MM.1S (cell line): ENCODE results near the gene TMPRSS12.

ENCODE experiments used
- EZH2 ChIP-seq: fragments of 300-600 bp; sonication (generic); optimal IDR thresholded peaks from 2 replicates; pipeline ENCODE3; 2017; ENCODE audit warnings: low read depth, mild to moderate bottlenecking, antibody characterized with exemption, low read length, mixed read lengths
- EZH2phosphoT487 ChIP-seq: fragments of 300-600 bp; sonication (generic); IDR thresholded peaks from 2 replicates; pipeline ENCODE4 v1.6.1; 2018; ENCODE audit warnings: antibody characterized with exemption, low read length
- TF ChIP-seq, protein P1 (sequence below): fragments of 300-600 bp; sonication (generic); IDR thresholded peaks from 2 replicates; pipeline ENCODE4 v1.5.1; 2016; ENCODE audit warnings: antibody characterized with exemption, low read length, mixed read lengths

DNA sequence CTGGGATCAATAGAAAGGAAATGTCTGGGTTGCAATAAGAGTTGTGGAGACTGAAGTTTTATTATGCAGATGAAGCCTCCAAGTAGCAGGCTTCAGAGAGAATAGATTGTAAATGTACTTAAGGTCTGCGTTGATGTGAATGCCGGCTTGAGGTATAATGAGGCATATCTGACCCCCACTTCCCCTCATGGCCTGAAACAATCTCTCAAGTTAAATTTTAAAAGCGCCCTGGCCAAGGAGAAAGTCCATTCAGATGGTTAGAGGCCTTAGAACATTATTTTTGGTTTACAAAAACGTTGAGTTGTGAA lies 81.4 kb downstream of the TMPRSS12 start:
- TF ChIP-seq, protein P1, sequence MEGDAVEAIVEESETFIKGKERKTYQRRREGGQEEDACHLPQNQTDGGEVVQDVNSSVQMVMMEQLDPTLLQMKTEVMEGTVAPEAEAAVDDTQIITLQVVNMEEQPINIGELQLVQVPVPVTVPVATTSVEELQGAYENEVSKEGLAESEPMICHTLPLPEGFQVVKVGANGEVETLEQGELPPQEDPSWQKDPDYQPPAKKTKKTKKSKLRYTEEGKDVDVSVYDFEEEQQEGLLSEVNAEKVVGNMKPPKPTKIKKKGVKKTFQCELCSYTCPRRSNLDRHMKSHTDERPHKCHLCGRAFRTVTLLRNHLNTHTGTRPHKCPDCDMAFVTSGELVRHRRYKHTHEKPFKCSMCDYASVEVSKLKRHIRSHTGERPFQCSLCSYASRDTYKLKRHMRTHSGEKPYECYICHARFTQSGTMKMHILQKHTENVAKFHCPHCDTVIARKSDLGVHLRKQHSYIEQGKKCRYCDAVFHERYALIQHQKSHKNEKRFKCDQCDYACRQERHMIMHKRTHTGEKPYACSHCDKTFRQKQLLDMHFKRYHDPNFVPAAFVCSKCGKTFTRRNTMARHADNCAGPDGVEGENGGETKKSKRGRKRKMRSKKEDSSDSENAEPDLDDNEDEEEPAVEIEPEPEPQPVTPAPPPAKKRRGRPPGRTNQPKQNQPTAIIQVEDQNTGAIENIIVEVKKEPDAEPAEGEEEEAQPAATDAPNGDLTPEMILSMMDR = no peak
- TF ChIP-seq EZH2 = no peak
- no peak for TF ChIP-seq EZH2phosphoT487
